Measurements from ENCODE around the gene TAB2.

The TAB2 gene

DNA sequence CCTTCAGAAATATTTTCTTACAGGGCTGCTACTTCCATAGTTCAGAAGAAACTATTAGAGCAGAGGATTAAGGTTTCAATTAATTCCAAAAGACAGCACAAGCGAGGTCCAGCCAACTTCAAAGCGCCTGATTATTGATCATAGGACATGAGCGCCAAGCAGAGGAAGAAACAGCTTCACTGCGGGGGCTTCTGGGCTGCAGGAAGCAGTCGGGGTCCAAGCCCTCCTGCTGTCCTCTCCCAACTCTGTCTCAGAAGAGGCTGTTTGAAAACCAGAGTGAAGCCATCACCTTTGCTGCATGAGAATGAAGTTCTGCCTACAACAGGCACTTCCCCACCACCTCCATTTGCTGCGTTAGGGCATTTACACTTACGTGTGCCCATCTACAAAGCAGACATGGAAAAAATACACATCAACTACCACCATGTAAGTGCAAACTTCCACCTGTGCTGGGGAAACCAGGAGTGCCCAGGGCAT, 106.5 kb downstream of the TAB2 start:
- DNase-seq = no peak

DNA sequence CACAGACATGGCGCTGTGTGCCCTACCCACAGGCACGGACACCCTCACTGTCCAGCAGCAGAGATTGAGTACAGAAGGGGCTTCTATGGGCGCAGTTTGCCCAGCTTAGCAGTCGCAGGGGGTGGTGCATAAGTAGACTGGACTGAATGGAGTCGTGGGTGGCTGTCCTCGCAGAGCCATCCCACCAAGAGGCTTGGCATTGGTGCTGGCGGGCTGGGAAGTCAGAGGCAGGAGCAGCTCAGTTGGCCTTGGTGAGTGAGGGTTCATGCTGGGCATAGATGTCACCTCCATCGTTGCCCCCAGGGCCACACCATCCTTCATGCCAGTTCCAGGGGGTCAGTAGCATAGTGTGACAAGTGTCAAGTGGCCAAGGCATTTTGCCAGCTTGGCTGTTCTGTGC, 107.7 kb downstream of the TAB2 start:
- DNase-seq = no peak

DNA sequence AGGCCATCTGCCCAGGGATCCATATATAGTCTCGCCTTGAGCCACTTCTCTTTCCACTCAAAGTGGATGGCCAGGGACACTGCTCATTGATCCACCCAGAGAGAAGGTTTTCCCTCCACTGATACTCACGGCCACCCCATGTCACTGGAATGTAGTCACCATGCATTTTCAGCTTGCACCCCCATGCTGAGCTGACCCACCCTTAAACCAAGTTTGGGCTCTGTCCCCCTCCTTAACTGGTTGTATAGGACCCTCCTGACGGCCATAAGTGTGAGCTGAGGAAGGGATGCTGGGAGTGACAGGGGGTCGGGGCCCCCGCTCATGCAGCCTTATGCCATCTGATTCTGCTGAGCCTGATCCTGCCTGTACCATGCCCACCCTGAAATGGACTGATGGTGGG, 108.2 kb downstream of the TAB2 start:
- no peak for DNase-seq

DNA sequence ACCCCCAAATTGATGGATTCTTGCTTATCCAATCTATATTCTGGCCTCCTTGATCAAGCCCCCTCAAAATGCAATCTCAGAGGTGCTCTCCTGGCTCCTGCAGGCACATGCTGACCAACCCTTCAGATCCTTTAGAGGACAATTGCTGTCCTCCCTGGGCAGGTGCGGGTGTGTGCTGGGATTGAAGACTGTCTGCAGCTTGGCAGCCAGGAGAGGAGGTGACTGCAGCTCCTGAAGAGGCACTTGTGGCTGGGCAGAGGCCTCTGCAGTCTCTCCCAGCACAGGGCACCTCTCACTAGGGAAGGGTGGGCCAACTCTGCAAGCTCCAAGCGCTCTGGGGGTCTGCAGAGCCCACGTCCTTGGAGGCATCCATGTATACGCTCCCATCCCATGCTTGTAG, 111.1 kb downstream of the TAB2 start:
- no peak for DNase-seq

DNA sequence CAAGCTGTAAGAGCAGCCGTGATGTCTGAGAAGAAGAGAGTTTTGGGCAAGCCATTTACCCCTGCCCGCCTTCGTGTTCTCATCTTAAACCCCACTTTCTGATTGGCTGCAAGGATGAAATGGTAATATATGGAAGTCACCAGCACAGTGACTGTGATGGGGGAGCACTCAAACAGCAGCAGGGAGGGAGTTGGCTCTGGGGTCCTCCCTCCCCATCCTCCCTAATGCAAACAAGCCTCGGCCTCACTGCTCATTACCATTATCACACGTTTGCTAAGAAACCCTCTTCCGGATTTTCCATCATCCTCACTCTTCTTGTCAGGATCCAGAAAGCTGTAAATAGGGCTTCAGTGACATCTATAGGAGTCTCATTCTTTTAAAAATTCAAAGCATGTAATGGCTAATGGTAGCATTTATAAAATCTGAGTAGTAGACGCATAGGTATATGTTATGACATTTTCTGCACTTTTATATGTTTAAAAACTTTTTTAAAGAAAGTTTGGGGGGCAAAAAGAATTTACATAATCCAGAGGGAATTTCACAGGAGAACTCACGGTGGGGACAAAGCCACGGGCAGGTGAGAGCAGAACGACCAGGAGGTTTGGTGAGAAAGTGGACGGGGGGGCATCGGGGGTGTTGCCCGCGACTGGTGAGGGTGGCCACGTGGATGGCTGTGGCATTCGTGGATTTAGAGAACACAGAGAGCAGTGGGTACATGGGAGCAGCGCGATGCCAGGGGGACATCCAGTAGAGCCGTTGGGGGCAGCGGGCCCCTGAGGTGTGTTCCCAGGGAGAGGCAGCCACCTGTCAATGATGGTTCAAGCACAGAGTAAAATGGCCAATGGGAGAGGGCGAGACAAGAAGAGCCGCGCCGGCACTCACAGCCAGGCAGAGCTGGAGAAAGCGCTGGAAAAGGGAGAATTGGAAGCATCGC, 112.2 kb downstream of the TAB2 start:
- DNase-seq = no peak

DNA sequence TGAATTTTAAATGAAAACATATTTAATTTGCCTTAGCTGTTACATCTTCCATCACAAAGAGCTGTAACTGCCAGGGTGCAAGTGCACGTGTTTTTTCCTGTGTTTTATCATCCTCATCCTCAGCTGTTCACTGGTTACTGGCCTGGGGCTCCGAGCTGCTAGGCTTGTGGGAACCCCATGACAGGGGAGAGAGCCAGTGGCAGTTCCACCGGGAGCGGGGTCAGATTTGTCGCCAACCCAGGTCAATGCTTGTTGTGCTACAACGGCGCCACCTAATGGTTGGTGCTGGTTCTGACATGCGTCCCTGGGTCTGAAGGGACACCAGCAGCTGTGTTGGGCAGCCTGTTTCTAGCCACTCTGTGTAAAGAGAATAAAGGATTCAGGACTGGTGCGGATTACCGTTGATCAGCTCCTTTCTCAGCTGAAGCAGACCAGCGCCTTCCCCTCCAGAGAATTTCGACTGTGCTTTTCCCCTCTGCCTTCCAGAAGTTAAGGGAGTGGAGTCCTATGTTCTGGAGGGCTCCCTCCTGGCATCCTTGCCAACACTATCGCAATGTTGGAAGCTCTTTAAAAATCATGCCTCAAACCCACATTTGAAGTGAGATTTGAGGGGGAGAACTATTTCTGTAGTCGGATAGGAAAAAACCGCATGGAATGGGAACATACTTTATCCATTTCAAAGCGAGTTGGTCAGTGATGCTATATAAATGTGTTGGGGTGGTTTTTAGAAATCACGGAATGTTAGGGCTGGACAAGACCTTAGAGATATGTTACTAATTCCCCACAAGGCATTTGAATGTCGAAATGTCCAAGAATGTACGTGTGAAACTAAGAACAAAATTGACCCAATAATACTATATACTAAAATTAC, 114.6 kb downstream of the TAB2 start:
- DNase-seq = peak; percentile 45

DNA sequence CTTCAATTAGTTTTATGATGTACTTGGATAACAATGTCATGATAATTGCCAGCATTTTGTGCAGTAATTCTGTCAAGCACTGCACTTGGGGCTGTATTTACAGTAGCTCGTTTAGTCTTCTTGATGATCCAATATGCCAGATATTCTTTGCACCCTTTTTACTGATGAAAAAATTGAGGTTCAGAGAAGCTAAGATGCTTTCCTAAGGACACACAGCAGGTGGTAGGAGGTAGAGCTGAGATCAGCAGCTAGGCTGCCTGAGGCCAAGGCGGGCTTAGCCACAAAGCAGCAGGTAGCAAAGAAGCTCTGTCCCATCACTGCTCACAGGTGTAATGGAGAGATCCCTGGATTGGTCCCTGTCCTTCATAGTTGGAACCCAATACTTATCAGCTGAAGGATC, 115.9 kb downstream of the TAB2 start:
- DNase-seq = no peak

DNA sequence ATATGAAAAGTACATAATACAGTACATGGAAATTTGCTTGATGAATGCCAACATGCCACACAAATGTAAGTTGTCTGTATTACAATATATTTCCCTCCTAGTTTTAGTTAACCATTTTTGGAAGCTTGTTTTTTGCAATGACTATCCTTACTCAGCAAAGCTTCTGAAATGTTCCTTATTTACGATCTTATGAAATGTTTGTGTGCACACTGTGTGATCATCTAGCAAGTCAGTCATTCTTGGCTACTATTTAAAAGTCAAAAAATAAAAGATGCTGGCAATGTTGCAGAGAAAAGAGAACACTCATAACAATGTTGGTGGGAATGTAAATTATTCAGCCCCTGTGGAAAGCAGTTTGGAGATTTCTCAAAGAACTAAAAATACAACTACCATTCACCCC, 116.4 kb downstream of the TAB2 start:
- no peak for DNase-seq

DNA sequence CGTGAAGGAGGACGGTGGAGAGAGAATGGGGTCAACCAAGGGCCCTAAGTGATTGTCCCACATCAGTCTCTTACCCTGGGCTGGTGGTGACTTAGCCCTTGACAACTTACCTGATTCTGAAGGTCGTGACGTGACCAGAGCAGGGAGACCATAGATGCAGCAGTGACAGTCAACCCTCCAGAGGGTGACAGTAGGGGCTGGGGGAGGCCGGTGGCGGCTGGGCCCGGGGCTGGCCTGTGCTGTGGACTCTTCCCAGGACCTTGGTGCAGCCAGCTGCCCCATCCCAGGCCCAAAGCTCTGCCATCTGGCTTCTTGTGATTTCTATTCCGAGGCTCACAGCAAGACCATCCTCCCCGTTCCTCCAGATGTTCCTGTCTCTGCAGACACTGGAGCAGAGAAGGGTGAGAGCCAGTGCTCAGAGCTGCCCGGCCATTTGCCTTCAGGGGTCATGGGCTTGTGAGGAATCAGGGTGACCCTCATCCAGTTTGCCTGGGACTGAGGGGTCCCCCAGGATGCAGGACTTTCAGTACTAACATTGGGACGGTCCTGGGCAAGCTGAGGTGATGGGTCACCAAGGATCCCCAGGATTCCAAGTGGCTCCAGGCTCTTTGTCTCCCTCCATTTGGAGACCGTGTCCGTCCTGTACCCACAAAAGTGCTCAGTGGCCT, 118.5 kb downstream of the TAB2 start:
- DNase-seq = no peak

DNA sequence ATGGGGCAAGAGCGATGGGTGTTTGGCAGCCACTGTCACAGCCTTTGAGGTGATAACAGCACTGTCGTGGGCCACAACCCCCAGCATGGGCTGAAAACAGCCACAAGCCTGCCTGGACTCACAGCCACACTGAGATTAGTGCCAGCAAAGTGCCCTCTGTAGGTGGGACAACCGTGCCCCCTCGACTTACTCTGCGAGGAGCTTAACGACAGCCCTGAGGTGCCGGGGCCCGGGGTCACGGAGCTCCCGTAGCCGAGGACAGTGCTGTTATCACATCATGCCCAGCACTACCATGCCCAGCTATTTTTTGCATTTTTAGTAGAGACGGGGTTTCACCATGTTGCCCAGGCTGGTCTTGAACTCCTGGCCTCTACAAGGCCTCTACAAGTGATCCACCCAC, 119.1 kb downstream of the TAB2 start:
- DNase-seq = no peak

DNA sequence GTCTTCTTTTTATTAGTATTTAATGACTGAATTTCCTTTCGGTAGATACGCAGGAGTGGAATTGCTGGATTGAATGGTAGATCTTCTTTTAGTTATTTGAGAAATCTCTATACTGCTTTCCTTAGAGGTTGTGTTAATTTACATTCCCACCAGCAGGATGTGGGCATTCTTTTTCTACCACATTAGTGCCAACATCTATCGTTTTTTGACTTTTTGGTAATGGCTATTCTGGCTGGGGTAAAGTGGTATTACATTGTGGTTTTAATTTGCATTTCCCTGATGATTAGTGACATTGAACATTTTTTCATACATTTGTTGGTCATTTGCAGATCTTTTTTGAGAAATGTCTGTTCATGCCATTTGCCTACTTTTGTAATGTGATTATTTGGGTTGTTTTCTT, 119.7 kb downstream of the TAB2 start:
- DNase-seq = no peak

DNA sequence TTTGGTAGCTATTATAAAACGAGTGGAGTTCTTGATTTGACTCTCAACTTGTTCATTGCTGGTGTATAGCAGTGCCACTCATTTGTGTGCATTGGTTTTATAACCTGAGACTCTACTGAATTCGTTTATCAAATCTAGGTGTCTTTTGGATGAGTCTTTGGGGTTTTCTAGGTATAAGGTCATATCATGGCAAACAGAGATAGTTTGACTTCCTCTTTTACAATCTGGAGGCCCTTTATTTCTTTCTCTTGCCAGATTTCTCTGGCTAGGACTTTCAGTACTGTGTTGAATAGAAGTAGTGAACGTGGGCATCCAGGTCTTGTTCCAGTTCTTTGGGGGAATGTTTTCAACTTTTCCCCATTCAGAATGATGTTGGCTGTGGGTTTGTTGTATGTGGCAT, 121.3 kb downstream of the TAB2 start:
- no peak for DNase-seq

DNA sequence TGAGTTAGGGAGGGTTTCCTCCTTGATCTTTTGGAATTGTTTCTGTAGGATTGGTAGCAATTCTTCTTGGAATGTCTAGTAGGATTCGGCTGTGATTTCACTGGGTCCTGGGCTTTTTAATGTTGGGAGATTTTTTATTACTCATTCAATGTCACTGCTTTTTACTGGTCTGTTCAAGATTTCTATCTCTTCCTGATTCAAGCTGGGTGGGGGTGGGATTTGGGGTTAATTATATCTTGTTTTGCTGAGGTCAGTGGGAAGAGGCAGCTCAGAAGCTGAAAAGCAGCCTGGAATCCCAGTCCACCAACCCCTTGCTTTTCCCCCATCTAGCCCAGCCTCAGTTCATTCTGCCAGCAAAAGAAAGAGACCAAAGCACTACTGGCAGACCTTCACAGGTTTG, 122.1 kb downstream of the TAB2 start:
- DNase-seq = no peak

DNA sequence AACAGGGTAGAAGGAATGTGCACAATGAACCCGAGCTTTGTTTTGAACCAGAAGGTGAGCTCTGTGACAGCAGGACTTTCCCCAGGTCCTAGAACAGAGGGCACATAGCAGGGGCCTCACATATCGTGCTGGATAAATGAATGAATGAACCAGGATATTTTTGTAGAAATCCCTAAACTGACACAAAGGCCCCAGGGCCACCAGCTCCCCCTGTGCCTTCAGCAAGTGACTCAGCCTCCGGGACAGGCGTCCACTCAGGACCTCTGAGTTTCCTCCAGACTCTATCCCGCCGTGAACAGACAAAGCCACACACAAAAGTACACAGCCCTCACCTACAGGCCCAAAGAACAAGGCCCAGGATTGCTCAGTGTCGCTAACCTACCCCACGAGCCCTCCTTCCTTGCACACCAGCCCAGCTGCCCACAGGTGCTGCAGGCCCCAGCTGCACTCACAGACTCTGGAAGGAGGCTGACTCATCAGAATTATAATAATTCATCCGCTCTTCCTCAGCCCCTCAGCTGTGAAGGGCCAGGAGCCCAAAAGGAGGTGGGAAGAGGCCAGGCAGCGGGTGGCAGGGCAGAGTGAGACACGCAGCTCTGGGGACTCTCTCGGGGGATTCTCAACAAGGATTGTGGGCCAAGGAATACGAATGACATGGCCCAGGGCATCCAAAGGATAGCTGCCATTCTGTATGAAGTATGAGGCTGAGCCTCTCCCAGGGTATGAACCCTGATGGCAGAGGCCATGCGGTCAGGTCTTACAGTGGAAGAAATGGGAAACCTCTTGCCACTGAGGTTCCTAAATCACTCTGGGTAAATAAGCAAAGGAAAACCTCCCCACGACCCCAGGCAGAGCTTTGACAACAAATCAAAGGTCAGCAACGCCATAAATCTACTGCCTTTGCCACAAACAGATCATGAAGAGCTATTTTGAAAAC, 123.5 kb downstream of the TAB2 start:
- DNase-seq = no peak

DNA sequence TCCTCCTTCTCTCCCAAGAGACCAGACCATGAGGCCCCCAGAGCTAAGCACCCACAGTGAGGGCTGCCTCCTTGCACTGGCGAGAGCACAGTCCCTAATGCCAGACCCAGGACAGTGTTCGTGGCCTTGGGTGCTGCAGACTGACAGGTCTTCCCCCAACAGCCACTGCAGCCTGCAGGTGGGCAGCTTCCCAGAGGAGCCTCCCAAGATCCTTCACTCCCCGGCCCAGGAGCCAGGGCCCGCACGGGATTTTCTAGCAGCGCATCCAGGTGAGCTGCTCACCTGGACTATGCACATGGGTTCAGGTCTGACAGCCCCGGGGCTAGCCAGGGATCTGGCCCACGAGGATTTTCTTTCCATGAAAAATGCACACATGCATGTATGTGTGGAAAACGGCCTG, 124.2 kb downstream of the TAB2 start:
- no peak for DNase-seq

DNA sequence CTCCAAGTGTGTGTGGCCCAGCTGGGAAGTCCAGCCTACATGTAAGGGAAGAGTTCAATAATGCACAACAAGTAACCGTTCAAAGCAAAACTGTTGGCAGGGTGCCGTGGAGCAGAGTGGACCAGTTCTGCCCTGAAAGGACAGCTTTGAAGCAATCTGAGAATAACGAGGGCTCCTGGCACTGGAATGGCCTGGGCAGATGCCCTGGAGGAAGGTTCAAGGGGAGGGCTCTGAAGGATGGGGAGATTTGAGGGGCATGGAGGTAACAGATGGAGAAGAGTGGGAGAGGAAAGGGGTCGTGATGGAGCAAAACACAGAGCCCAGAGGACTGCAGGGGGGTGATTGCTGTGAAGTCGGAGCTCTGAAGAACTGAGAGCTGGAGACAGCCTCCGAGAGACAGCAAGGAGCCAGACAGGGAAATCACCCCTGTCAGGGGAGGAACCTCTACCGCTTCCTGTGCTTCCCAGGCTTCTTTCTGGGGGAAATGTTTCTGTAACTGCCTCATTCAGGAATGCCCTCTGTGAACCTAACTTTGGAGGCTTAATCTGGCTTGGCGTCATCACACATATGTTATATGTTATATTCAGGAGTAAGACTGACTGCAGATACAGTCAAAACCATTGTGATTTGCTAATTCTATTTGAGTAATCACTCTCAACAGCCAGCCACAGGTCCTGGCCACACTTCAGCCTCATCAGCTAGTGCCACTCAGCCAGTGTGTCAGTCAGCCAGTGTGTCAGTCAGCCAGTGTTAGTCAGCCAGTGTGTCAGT, 126.1 kb downstream of the TAB2 start:
- no peak for DNase-seq

DNA sequence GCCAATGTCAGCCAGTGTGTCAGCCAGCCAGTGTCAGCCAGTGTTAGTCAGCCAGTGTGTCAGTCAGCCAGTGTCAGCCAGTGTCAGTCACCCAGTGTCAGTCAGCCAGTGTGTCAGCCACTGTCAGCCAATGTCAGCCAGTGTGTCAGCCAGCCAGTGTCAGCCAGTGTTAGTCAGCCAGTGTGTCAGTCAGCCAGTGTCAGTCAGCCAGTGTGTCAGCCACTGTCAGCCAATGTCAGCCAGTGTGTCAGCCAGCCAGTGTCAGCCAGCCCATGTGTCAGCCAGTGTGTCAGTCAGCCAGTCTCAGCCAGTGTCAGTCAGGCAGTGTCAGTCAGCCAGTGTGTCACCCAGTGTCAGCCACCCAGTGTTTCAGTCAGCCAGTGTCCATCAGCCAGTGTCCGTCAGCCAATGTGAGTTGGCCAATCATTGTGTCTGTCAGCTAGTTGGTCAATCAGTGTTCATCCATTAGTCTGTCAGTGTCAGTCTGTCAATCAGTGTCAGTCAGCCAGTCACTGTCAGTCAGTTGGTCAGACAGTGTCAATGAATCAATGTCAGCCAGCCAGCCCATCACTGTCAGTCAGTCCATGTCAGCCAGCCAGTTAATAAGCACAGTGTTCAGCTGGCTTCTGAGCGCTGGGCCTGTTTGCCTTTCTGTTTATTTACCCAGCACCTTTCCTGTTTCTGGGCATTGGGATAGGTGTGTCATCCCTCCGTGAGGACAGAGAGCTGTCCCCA, 127.0 kb downstream of the TAB2 start:
- DNase-seq = peak; percentile 6

DNA sequence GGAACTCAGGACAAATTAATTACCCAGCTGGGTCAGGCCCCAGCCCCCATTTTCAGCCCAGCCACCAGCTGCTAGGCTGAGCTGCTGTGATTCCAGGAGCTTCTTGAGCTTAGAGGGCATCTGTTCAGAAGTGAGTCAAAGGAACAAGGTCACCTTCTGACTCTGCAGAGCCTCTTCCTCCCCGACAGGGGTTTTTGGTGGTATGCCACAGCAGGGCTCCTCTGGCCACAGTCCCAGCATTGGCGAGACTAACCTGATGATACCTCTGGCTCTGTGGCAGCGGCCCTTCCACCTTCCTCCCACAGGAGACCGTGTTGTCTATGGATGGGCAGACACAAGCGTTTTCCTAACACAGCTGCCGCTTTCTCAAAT, 127.6 kb downstream of the TAB2 start:
- no peak for DNase-seq

DNA sequence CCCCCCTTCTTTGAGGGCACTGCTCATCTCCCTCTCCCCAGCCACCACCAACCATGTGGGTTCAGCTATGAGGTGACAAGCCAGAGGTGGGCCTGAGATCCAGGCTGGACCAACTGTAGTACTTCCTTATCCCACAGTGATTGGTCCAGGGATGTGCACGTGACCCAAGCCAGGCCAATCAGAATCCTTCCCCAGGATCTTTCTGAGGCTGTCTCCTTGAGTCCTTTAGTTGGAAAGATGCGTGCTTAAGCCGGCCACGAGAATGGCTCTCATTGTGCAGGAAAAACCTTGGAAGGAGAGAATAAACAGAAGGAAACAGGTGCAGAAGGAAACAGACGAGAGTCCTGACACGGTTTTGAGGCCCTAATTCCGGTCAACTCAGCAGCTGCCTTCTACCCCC, 128.1 kb downstream of the TAB2 start:
- no peak for DNase-seq

DNA sequence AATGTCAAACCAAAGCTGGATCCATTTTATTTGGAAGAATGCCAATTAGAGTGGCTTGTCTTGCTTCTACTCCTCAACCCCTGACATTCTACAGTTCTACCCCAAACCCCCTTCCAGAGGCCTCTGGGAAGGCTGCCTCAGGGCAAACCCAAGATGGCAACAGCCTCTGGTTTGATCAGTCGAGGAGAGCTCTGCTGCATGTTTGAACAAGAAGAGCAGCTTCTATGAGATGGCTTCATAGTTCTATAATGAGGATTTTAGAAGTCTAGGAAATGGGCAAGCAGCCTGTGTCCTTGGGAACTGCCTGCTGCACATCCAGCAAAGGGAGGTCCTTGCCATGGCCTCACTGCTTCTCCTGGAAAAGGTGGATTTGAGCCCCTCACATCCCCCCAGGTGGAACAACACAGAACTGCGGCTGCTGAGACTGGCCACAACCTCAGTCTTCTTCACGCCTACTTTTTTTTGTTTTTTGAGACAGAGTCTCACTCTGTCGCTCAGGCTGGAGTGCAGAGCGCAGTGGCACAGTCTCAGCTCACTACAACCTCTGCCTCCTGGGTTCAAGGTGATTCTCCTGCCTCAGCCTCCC, 129.4 kb downstream of the TAB2 start:
- no peak for DNase-seq
